ENCODE results near the gene KRTAP10-12. TPM values are rescaled to one million over a fixed set of nuclear protein-coding genes. Genes with fewer than 3 reads are reported as not detected.

KRTAP10-12 gene
- total RNA-seq, 4 donors from 2014 or later, result not detected

- no peak for DNase-seq
- Histone ChIP-seq H3K4me1 (peaks cover 0 to 1% (median 0%) of the 10 kb centered on the region in 3 donors), H3K27ac (no peak overlapping the region), H3K9me3 (no peaks in the 10 kb centered on the region), H3K4me3 (no peak overlapping the region), H3K36me3 (no peaks in the 10 kb centered on the region), H3K27me3 (peaks cover 0 to 84% (median 4%) of the 10 kb centered on the region in 4 donors)
- WGBS, 2 donors, result 35 to 43% methylated on average over 2 of the region's 2 CpGs
- intact Hi-C loops (cut with DNase I), result no loop called here
- TF ChIP-seq CTCF (IDR thresholded peaks at IDR 0.05), result no peak
- TF ChIP-seq POLR2A (IDR thresholded peaks at IDR 0.05), result no peak
These were observed 21.1 kb downstream of the KRTAP10-12 start for GRCh38 chr21:44718093-44718492.

DNA sequence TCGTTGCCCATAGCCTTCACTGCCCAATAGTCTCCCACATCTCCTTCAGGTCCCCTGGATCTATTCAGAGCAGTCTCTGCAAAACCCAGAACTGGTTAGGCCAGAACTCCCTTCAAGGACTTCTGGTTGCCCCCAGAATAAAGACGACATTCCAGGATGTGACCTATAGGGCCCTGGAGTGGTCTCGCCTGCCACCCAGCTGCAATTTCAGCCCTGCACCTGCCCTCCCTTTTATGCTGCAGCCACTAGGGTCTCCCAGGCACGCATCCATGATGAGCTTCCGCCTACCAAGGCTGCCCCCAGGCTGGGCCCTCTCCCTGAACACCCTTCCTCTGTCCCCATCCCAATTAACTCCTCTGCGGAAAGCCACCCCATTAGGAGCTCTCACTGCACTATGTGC, 21.6 kb downstream of the KRTAP10-12 start:
- no peak for DNase-seq
- Histone ChIP-seq H3K9me3 (no peaks in the 10 kb centered on the region), H3K27ac (no peak overlapping the region), H3K4me1 (peaks cover 0 to 6% (median 3%) of the 10 kb centered on the region in 3 donors), H3K36me3 (no peaks in the 10 kb centered on the region), H3K4me3 (no peak overlapping the region), H3K27me3 (peaks cover 0 to 84% (median 7%) of the 10 kb centered on the region in 4 donors)
- no peak for TF ChIP-seq POLR2A (IDR thresholded peaks at IDR 0.05)
- TF ChIP-seq CTCF (IDR thresholded peaks at IDR 0.05), result no peak
- 50 to 54% methylated on average over 4 to 5 of the region's 6 CpGs for WGBS, 2 donors
- intact Hi-C loops (cut with DNase I), result no loop called here

GRCh38 chr21:44720170-44720569, 23.2 kb downstream of the KRTAP10-12 start:
- Histone ChIP-seq H3K4me1 (peaks cover 0 to 9% (median 6%) of the 10 kb centered on the region in 3 donors), H3K4me3 (no peak overlapping the region), H3K9me3 (no peaks in the 10 kb centered on the region), H3K27me3 (peaks cover 6 to 84% (median 12%) of the 10 kb centered on the region in 4 donors), H3K27ac (no peak overlapping the region), H3K36me3 (no peaks in the 10 kb centered on the region)
- 68 to 89% methylated on average over 2 of the region's 2 CpGs for WGBS, 2 donors
- no peak for DNase-seq
- intact Hi-C loops (cut with DNase I), result no loop called here
- TF ChIP-seq CTCF (IDR thresholded peaks at IDR 0.05) (no peak), POLR2A (IDR thresholded peaks at IDR 0.05) (no peak)

GRCh38 chr21:44722731-44723130, 25.8 kb downstream of the KRTAP10-12 start:
- intact Hi-C loops (cut with DNase I), result no loop called here
- no peaks in the 10 kb centered on the region for H3K9me3 ChIP-seq
- no peak for DNase-seq
- no peaks in the 10 kb centered on the region for H3K36me3 ChIP-seq
- WGBS, 2 donors, result 55 to 81% methylated on average over 1 to 3 of the region's 5 CpGs
- TF ChIP-seq POLR2A (IDR thresholded peaks at IDR 0.05), result no peak
- no peak for TF ChIP-seq CTCF (IDR thresholded peaks at IDR 0.05)
- H3K27me3 ChIP-seq, result peaks cover 6 to 98% (median 12%) of the 10 kb centered on the region in 4 donors
- H3K4me1 ChIP-seq, result peaks cover 0 to 9% (median 6%) of the 10 kb centered on the region in 3 donors
- no peak overlapping the region for H3K27ac ChIP-seq
- no peak overlapping the region for H3K4me3 ChIP-seq

- Histone ChIP-seq H3K27me3 (peaks cover 6 to 96% (median 12%) of the 10 kb centered on the region in 4 donors), H3K27ac (no peak overlapping the region), H3K4me1 (peaks cover 0 to 9% (median 6%) of the 10 kb centered on the region in 3 donors), H3K4me3 (no peak overlapping the region), H3K36me3 (no peaks in the 10 kb centered on the region), H3K9me3 (no peaks in the 10 kb centered on the region)
- intact Hi-C loops (cut with DNase I), result no loop called here
- 24 to 36% methylated on average over 11 to 23 of the region's 61 CpGs for WGBS, 2 donors
- no peak for TF ChIP-seq CTCF (IDR thresholded peaks at IDR 0.05)
- TF ChIP-seq POLR2A (IDR thresholded peaks at IDR 0.05), result no peak
- no peak for DNase-seq
These were observed 26.5 kb downstream of the KRTAP10-12 start for GRCh38 chr21:44723177-44724131.

All from esophagus squamous epithelium (tissue), 5 donors.